Neural cell (in vitro differentiated cells): Measurements from ENCODE around the gene ITPRIP. TPM values are rescaled to one million over a fixed set of nuclear protein-coding genes. Genes with fewer than 3 reads are reported as not detected.

Experiments
- H2AFZ ChIP-seq: fragments of 200-600, 300-800 bp; sonication (generic), shearing (Covaris generic); 2 replicates; pipeline ENCODE4 v1.6.0; 2014; ENCODE audit warnings: low read depth, mild to moderate bottlenecking, antibody characterized with exemption, low read length, moderate library complexity
- H3F3A ChIP-seq: fragments of 200-600 bp; shearing (Covaris generic); 2 replicates; pipeline ENCODE4 v1.6.1; 2016; ENCODE audit warnings: mild to moderate bottlenecking, moderate library complexity, mixed read lengths, antibody characterized with exemption, low read length; ENCODE audit not compliant: insufficient read depth, poor library complexity, severe bottlenecking
- H3K27ac ChIP-seq: fragments of 200-600, 300-800 bp; sonication (generic), shearing (Covaris generic); 2 replicates; pipeline ENCODE4 v1.5.1; 2014; ENCODE audit warnings: mild to moderate bottlenecking, low read length, moderate library complexity
- H3K27me3 ChIP-seq: fragments of 300-800, 200-600 bp; sonication (generic), shearing (Covaris generic); 2 replicates; pipeline ENCODE4 v1.6.0; 2014; ENCODE audit warnings: mild to moderate bottlenecking, low read depth, low read length, moderate library complexity; ENCODE audit not compliant: insufficient read depth
- H3K36me3 ChIP-seq: fragments of 300-800, 200-600 bp; sonication (generic), shearing (Covaris generic); 2 replicates; pipeline ENCODE4 v1.5.1; 2014; ENCODE audit warnings: mild to moderate bottlenecking, antibody characterized with exemption, low read length, moderate library complexity; ENCODE audit not compliant: insufficient read depth
- H3K4me2 ChIP-seq: fragments of 300-800, 200-600 bp; sonication (generic), shearing (Covaris generic); 2 replicates; pipeline ENCODE4 v1.6.0; 2014; ENCODE audit warnings: mild to moderate bottlenecking, low read length
- H3K4me3 ChIP-seq: fragments of 300-800, 200-600 bp; sonication (generic), shearing (Covaris generic); 2 replicates; pipeline ENCODE4 v1.5.1; 2014; ENCODE audit warnings: mild to moderate bottlenecking, low read length, moderate library complexity
- H3K79me2 ChIP-seq: fragments of 200-600 bp; shearing (Covaris generic); replicated peaks from 2 replicates; pipeline ENCODE4 v1.6.0; 2014; ENCODE audit warnings: mild to moderate bottlenecking, low read length, moderate library complexity; ENCODE audit not compliant: insufficient read depth
- H3K9ac ChIP-seq: fragments of 300-800, 200-600 bp; sonication (generic), shearing (Covaris generic); 2 replicates; pipeline ENCODE4 v1.6.1; 2016; ENCODE audit warnings: mild to moderate bottlenecking, low read length, mixed read lengths
- H3K9me2 ChIP-seq: fragments of 200-600 bp; shearing (Covaris generic); 2 replicates; pipeline ENCODE4 v1.6.1; 2016; ENCODE audit warnings: mild to moderate bottlenecking, low read length, mixed read lengths; ENCODE audit not compliant: insufficient read depth
- H3K9me3 ChIP-seq: fragments of 200-600, 300-800 bp; sonication (generic), shearing (Covaris generic); 2 replicates; pipeline ENCODE4 v1.6.1; 2016; ENCODE audit warnings: mild to moderate bottlenecking, mixed run types, low read length, moderate library complexity, mixed read lengths
- H4K20me1 ChIP-seq: fragments of 200-600 bp; shearing (Covaris generic); 2 replicates; pipeline ENCODE4 v1.6.1; 2016; ENCODE audit warnings: mild to moderate bottlenecking, mixed run types; ENCODE audit not compliant: insufficient read depth
- CTCF ChIP-seq: fragments of 450-650 bp; IDR thresholded peaks from 2 replicates; pipeline ENCODE4 v1.5.1; 2014; ENCODE audit warnings: antibody characterized with exemption, mild to moderate bottlenecking, moderate library complexity; ENCODE audit not compliant: poor library complexity, severe bottlenecking
- EP300 ChIP-seq: fragments of 450-650 bp; conservative IDR thresholded peaks from 2 replicates; pipeline ENCODE4 v1.6.1; 2014; ENCODE audit warnings: antibody characterized with exemption, mild to moderate bottlenecking, moderate library complexity; ENCODE audit not compliant: poor library complexity, severe bottlenecking
- EZH2 ChIP-seq: fragments of 200-600, 300-800 bp; shearing (Covaris generic), sonication (generic); IDR thresholded peaks from 2 replicates; pipeline ENCODE4 v1.6.1; 2014; ENCODE audit warnings: antibody characterized with exemption, low read length, borderline replicate concordance, mild to moderate bottlenecking; ENCODE audit not compliant: insufficient read depth, poor library complexity, severe bottlenecking
- RAD21 ChIP-seq: fragments of 450-650 bp; conservative IDR thresholded peaks from 2 replicates; pipeline ENCODE4 v1.6.1; 2014; ENCODE audit warnings: antibody characterized with exemption, mild to moderate bottlenecking, moderate library complexity
- REST ChIP-seq: IDR thresholded peaks from 2 replicates; pipeline ENCODE4 v1.6.1; 2012; ENCODE audit warnings: borderline replicate concordance
- SMC3 ChIP-seq: fragments of 450-650 bp; conservative IDR thresholded peaks from 2 replicates; pipeline ENCODE4 v1.6.1; 2014; ENCODE audit warnings: antibody characterized with exemption, mild to moderate bottlenecking, moderate library complexity; ENCODE audit not compliant: poor library complexity
- TAF1 ChIP-seq: IDR thresholded peaks from 2 replicates; pipeline ENCODE4 v1.6.1; 2012; ENCODE audit warnings: low read depth
- polyA plus RNA-seq: library from polyadenylated mRNA; depleted of rRNA; stranded (reverse); fragments of >200 nt; gene quantifications from 2 replicates; pipeline ENCODE4 v1.2.3, GENCODE V29; 2014

The ITPRIP gene
- polyA plus RNA-seq, 1 donor from 2014 or later, result 1.5 TPM

GRCh38 chr10:104345515-104345914 is 7.2 kb upstream of the ITPRIP start:
- H2AFZ ChIP-seq, result no peak overlapping the region
- H3K9ac ChIP-seq, result no peak overlapping the region
- no peaks in the 10 kb centered on the region for H3K79me2 ChIP-seq

GRCh38 chr10:104344219-104344618 is 6.0 kb upstream of the ITPRIP start:
- Histone ChIP-seq H3F3A (no peaks in the 10 kb centered on the region), H3K9me3 (no peaks in the 10 kb centered on the region), H3K9me2 (no peaks in the 10 kb centered on the region), H3K27ac (no peak overlapping the region), H3K9ac (no peak overlapping the region), H3K27me3 (peaks cover 17% of the 10 kb centered on the region), H3K4me3 (no peak overlapping the region), H3K79me2 (no peaks in the 10 kb centered on the region), H4K20me1 (no peaks in the 10 kb centered on the region), H3K4me2 (no peak overlapping the region), H3K36me3 (no peaks in the 10 kb centered on the region), H2AFZ (no peak overlapping the region)
- no peak for TF ChIP-seq EP300
- TF ChIP-seq REST, result no peak
- TF ChIP-seq TAF1, result no peak
- no peak for TF ChIP-seq CTCF
- TF ChIP-seq RAD21, result no peak
- TF ChIP-seq SMC3, result no peak
- no peak for TF ChIP-seq EZH2

More at GRCh38 chr10:104345515-104345914, 7.2 kb upstream of the ITPRIP start:
- peaks cover 4% of the 10 kb centered on the region for H3K27me3 ChIP-seq
- no peak overlapping the region for H3K27ac ChIP-seq
- no peak for TF ChIP-seq TAF1
- no peak for TF ChIP-seq EP300
- no peak for TF ChIP-seq RAD21
- TF ChIP-seq EZH2, result no peak
- no peak for TF ChIP-seq REST
- no peaks in the 10 kb centered on the region for H3K9me2 ChIP-seq
- no peaks in the 10 kb centered on the region for H3K36me3 ChIP-seq
- no peak overlapping the region for H3K4me3 ChIP-seq
- H3K9me3 ChIP-seq, result no peaks in the 10 kb centered on the region
- no peaks in the 10 kb centered on the region for H3F3A ChIP-seq
- no peaks in the 10 kb centered on the region for H4K20me1 ChIP-seq
- H3K4me2 ChIP-seq, result no peak overlapping the region
